IMR-90 (cell line): Measurements from ENCODE around the gene TUBB4A. TPM values are rescaled to one million over a fixed set of nuclear protein-coding genes. Genes with fewer than 3 reads are reported as not detected.

ENCODE experiments used
- ATAC-seq: fragments of 200-7000 bp; cut with Tn5 transposase; 2 replicates; pipeline ENCODE4 v1.9.1; 2020; ENCODE audit warnings: low read depth, mild to moderate bottlenecking, moderate library complexity
- BruUV-seq: library from RNA; stranded (reverse); fragments of 400-500 nt; replicated peaks from 2 replicates; lab custom pipeline; 2021; lab: Mats Ljungman, UMichigan
- CTCF ChIA-PET: fragments of 300-600 bp; formaldehyde crosslinking; extraction: SDS; loops from one replicate; lab custom pipeline; 2021; ENCODE audit warnings: antibody characterized with exemption; lab: Yijun Ruan, JAX
- POLR2A ChIA-PET: fragments of 300-600 bp; sonication (Branson Sonifier 250); formaldehyde crosslinking; loops from one replicate; lab custom pipeline; 2022; ENCODE audit warnings: antibody characterized with exemption; ENCODE audit not compliant: unreplicated experiment; lab: Charles Lee
- DNase-seq: peaks from one replicate; pipeline ENCODE4 v3.0.0; 2013
- H2AFZ ChIP-seq: replicated peaks from 2 replicates; pipeline ENCODE3; 2013; ENCODE audit warnings: low read length, mild to moderate bottlenecking; ENCODE audit not compliant: poor library complexity
- H2AK5ac ChIP-seq: 2 replicates; pipeline ENCODE4 v1.6.1; 2013; ENCODE audit warnings: low read depth, low read length, inconsistent platforms
- H2AK9ac ChIP-seq: replicated peaks from 2 replicates; pipeline ENCODE3; 2013; ENCODE audit warnings: mild to moderate bottlenecking, low read depth, low read length, moderate library complexity; ENCODE audit not compliant: poor library complexity
- H2BK120ac ChIP-seq: 2 replicates; pipeline ENCODE4 v1.6.1; 2013; ENCODE audit warnings: low read depth, low read length, inconsistent platforms
- H2BK15ac ChIP-seq: 3 replicates; pipeline ENCODE4 v1.6.1; 2013; ENCODE audit warnings: low read depth, low read length, inconsistent platforms
- H2BK20ac ChIP-seq: 2 replicates; pipeline ENCODE4 v1.6.1; 2013; ENCODE audit warnings: low read depth, mild to moderate bottlenecking, inconsistent platforms, low read length, moderate library complexity
- H2BK5ac ChIP-seq: 2 replicates; pipeline ENCODE4 v1.6.1; 2013; ENCODE audit warnings: mild to moderate bottlenecking, low read depth, low read length, inconsistent platforms; ENCODE audit not compliant: poor library complexity, severe bottlenecking
- H3K14ac ChIP-seq: replicated peaks from 2 replicates; pipeline ENCODE4 v1.6.1; 2013; ENCODE audit warnings: low read depth, low read length, inconsistent platforms
- H3K18ac ChIP-seq: 2 replicates; pipeline ENCODE4 v1.6.1; 2013; ENCODE audit warnings: low read depth, low read length, control low read depth
- H3K23ac ChIP-seq: 2 replicates; pipeline ENCODE4 v1.6.1; 2013; ENCODE audit warnings: low read depth, low read length, inconsistent platforms
- H3K27ac ChIP-seq: 2 replicates; pipeline ENCODE4 v1.5.1; 2013; ENCODE audit warnings: mild to moderate bottlenecking, control low read depth, low read length; ENCODE audit not compliant: insufficient read depth
- H3K27me3 ChIP-seq: 2 replicates; pipeline ENCODE4 v1.6.1; 2013; ENCODE audit warnings: low read length; ENCODE audit not compliant: control insufficient read depth, insufficient read depth
- H3K36me3 ChIP-seq: 2 replicates; pipeline ENCODE4 v1.6.1; 2013; ENCODE audit warnings: low read length, mixed read lengths; ENCODE audit not compliant: control insufficient read depth, insufficient read depth
- H3K4ac ChIP-seq: 2 replicates; pipeline ENCODE4 v1.6.1; 2013; ENCODE audit warnings: low read depth, low read length, inconsistent platforms
- H3K4me1 ChIP-seq: 2 replicates; pipeline ENCODE4 v1.6.1; 2013; ENCODE audit warnings: low read length, mixed read lengths; ENCODE audit not compliant: control insufficient read depth, insufficient read depth
- H3K4me2 ChIP-seq: 2 replicates; pipeline ENCODE4 v1.6.1; 2013; ENCODE audit warnings: low read depth, mild to moderate bottlenecking, control low read depth, low read length, moderate library complexity
- H3K4me3 ChIP-seq: 2 replicates; pipeline ENCODE4 v1.5.1; 2013; ENCODE audit warnings: low read depth, mild to moderate bottlenecking, control low read depth, low read length, moderate library complexity; ENCODE audit not compliant: insufficient read depth
- H3K56ac ChIP-seq: 2 replicates; pipeline ENCODE4 v1.6.1; 2013; ENCODE audit warnings: low read length, inconsistent platforms; ENCODE audit not compliant: insufficient read depth; ENCODE audit errors: extremely low read depth
- H3K79me1 ChIP-seq, 2 experiments: 2 replicates each; pipeline ENCODE4 v1.6.1; 2013; ENCODE audit warnings: low read length in 2 of 2, inconsistent platforms in 1 of 2, low read depth in 1 of 2
- H3K9ac ChIP-seq: 2 replicates; pipeline ENCODE4 v1.6.1; 2013; ENCODE audit warnings: low read depth, low read length, control low read depth
- H3K9me1 ChIP-seq: 2 replicates; pipeline ENCODE4 v1.6.1; 2013; ENCODE audit warnings: low read length, inconsistent platforms; ENCODE audit not compliant: insufficient read depth
- H3K9me3 ChIP-seq: 2 replicates; pipeline ENCODE4 v1.6.1; 2013; ENCODE audit warnings: low read length; ENCODE audit not compliant: control insufficient read depth, insufficient read depth
- H4K20me1 ChIP-seq: 2 replicates; pipeline ENCODE4 v1.6.1; 2013; ENCODE audit warnings: low read length, inconsistent platforms; ENCODE audit not compliant: insufficient read depth
- H4K5ac ChIP-seq: 2 replicates; pipeline ENCODE4 v1.6.1; 2013; ENCODE audit warnings: mild to moderate bottlenecking, low read depth, low read length, control low read depth
- H4K8ac ChIP-seq, 2 experiments: 2 replicates each; pipeline ENCODE4 v1.6.1; 2013; ENCODE audit warnings: low read depth in 2 of 2, low read length in 2 of 2, control low read depth in 1 of 2, inconsistent platforms in 1 of 2
- H4K91ac ChIP-seq: 2 replicates; pipeline ENCODE4 v1.6.1; 2013; ENCODE audit warnings: low read depth, low read length, inconsistent platforms; ENCODE audit not compliant: insufficient read depth
- BHLHE40 ChIP-seq: fragments of 150-350 bp; IDR thresholded peaks from 2 replicates; pipeline ENCODE4 v1.6.1; 2016; ENCODE audit warnings: mild to moderate bottlenecking, low read depth, low read length
- CEBPB ChIP-seq: IDR thresholded peaks from 2 replicates; pipeline ENCODE4 v1.6.1; 2012; ENCODE audit warnings: low read depth, low read length, improper control_type of control experiment
- CHD1 ChIP-seq: IDR thresholded peaks from 2 replicates; pipeline ENCODE4 v1.6.1; 2012; ENCODE audit warnings: low read depth, low read length, improper control_type of control experiment
- CTCF ChIP-seq: conservative IDR thresholded peaks from 2 replicates; pipeline ENCODE4 v1.5.1; 2012; ENCODE audit warnings: mild to moderate bottlenecking, low read depth, low read length, improper control_type of control experiment
- ELK1 ChIP-seq: fragments of 150-350 bp; IDR thresholded peaks from 2 replicates; pipeline ENCODE4 v1.6.1; 2016; ENCODE audit warnings: low read depth, mild to moderate bottlenecking, low read length, moderate library complexity, borderline replicate concordance
- FOS ChIP-seq: fragments of 150-350 bp; IDR thresholded peaks from 2 replicates; pipeline ENCODE4 v1.6.1; 2016; ENCODE audit warnings: low read depth, low read length
- MAFK ChIP-seq: IDR thresholded peaks from 2 replicates; pipeline ENCODE4 v1.6.1; 2012; ENCODE audit warnings: low read depth, low read length, improper control_type of control experiment
- MAZ ChIP-seq: IDR thresholded peaks from 2 replicates; pipeline ENCODE4 v1.6.1; 2012; ENCODE audit warnings: low read depth, mild to moderate bottlenecking, low read length, improper control_type of control experiment, moderate library complexity, borderline replicate concordance
- MXI1 ChIP-seq: IDR thresholded peaks from 2 replicates; pipeline ENCODE4 v1.6.1; 2012; ENCODE audit warnings: low read depth, mild to moderate bottlenecking, low read length, moderate library complexity, borderline replicate concordance
- NFE2L2 ChIP-seq: fragments of 150-350 bp; IDR thresholded peaks from 2 replicates; pipeline ENCODE4 v1.6.1; 2016; ENCODE audit warnings: low read depth, mild to moderate bottlenecking, low read length
- POLR2A ChIP-seq: IDR thresholded peaks from 2 replicates; pipeline ENCODE4 v1.6.1; 2012; ENCODE audit warnings: mild to moderate bottlenecking, low read depth, low read length
- RAD21 ChIP-seq: IDR thresholded peaks from 2 replicates; pipeline ENCODE4 v1.6.1; 2012; ENCODE audit warnings: low read length, improper control_type of control experiment
- RCOR1 ChIP-seq: IDR thresholded peaks from 2 replicates; pipeline ENCODE4 v1.6.1; 2012; ENCODE audit warnings: mild to moderate bottlenecking, low read length, improper control_type of control experiment; ENCODE audit not compliant: insufficient replicate concordance
- RFX5 ChIP-seq: IDR thresholded peaks from 2 replicates; pipeline ENCODE4 v1.8.0; 2012; ENCODE audit warnings: low read depth, mild to moderate bottlenecking, low read length, moderate library complexity
- SMC3 ChIP-seq: fragments of 150-350 bp; IDR thresholded peaks from 2 replicates; pipeline ENCODE4 v1.6.1; 2016; ENCODE audit warnings: low read depth, mild to moderate bottlenecking, antibody characterized with exemption, low read length, moderate library complexity
- USF2 ChIP-seq: fragments of 150-350 bp; IDR thresholded peaks from 2 replicates; pipeline ENCODE4 v1.6.1; 2017; ENCODE audit warnings: mild to moderate bottlenecking, antibody characterized with exemption, low read length, low read depth
- WGBS, 2 experiments: methylation state at CpG; one replicate each; pipeline versions ENCODE4 v1.1.5 to v1.1.7; 2013; ENCODE audit warnings: missing lambda C conversion rate in 2 of 2; ENCODE audit not compliant: insufficient read length in 1 of 2; ENCODE audit errors: extremely low coverage in 2 of 2; 5-methylcytosine and 5-hydroxymethylcytosine counted together
- dilution Hi-C: fragments of 300-500 bp; cut with HindIII; formaldehyde crosslinking; loops from one replicate; pipeline ENCODE4 v1.14.3; 2018; ENCODE audit warnings: low sequenced_read_pairs; ENCODE audit not compliant: unreplicated experiment
- in situ Hi-C: fragments of 300-500 bp; cut with MboI; formaldehyde crosslinking; loops from 3 replicates; pipeline ENCODE4 v1.14.3; 2019; ENCODE audit warnings: low sequenced_read_pairs, inconsistent platforms, mixed read lengths
- intact Hi-C: fragments of 100-400 bp; cut with micrococcal nuclease; formaldehyde crosslinking; loops from 2 replicates; pipeline ENCODE4 v1.10.0; 2022
- polyA plus RNA-seq, 3 experiments: library from polyadenylated mRNA; depleted of rRNA; stranded (reverse); fragments of >200 nt; gene quantifications; 2 replicates each; pipeline ENCODE4 v1.2.3, GENCODE V29; 2012; ENCODE audit warnings: low replicate concordance in 1 of 3
- total RNA-seq: library from RNA; depleted of rRNA; stranded (reverse); fragments of >200 nt; gene quantifications from 2 replicates; pipeline ENCODE4 v1.2.3, GENCODE V29; 2012

TUBB4A gene
- total and polyA plus RNA-seq, 2 of the 4 experiments (the other 2 are of a cell fraction), result not detected

GRCh38 chr19:6514089-6514488 is 12.0 kb upstream of the TUBB4A start:
- no peaks in the 10 kb centered on the region for H3K4me1 ChIP-seq
- H3K4ac ChIP-seq, result no peak overlapping the region
- DNase-seq (no peak), ATAC-seq (no peak)
- CTCF ChIA-PET, result no interaction called here
- no peak overlapping the region for H4K8ac ChIP-seq
- TF ChIP-seq RAD21 (no peak), CHD1 (no peak), CTCF (no peak), CEBPB (no peak), SMC3 (no peak), NFE2L2 (no peak), MAZ (no peak), RFX5 (no peak), FOS (no peak), BHLHE40 (no peak), RCOR1 (no peak), MAFK (no peak), MXI1 (no peak), POLR2A (no peak), USF2 (no peak), ELK1 (no peak)
- H3K9me1 ChIP-seq, result 0 out of 2 replicates have a peak, but pooled peaks cover 2% of the 10 kb centered on the region
- POLR2A ChIA-PET, result no interaction called here
- H4K91ac ChIP-seq, result no peak overlapping the region
- in situ Hi-C loops (loop anchor here (10.0 kb wide), 1 partner anchor 221 kb away; the partner anchor contains the start of genes GPR108 and TRIP10), dilution Hi-C loops (no loop called here), intact Hi-C loops (no loop called here)
- H3K4me3 ChIP-seq, result no peak overlapping the region
- H3K27ac ChIP-seq, result no peak overlapping the region
- no CpG with 5 or more reads among the region's 9 CpGs for WGBS, 2 experiments
- H4K20me1 ChIP-seq, result no peaks in the 10 kb centered on the region
- H3K4me2 ChIP-seq, result no peak overlapping the region
- H3K9me3 ChIP-seq, result no peaks in the 10 kb centered on the region
- no peaks in the 10 kb centered on the region for H3K79me1 ChIP-seq
- no peak overlapping the region for H2BK20ac ChIP-seq
- no peak overlapping the region for H2AK9ac ChIP-seq
- no peaks in the 10 kb centered on the region for H3K27me3 ChIP-seq
- H3K14ac ChIP-seq, result no peak overlapping the region
- H2BK5ac ChIP-seq, result no peak overlapping the region
- no peak overlapping the region for H4K5ac ChIP-seq
- no peak overlapping the region for H3K9ac ChIP-seq
- no TSS peak for BruUV-seq
- no peak overlapping the region for H2AK5ac ChIP-seq
- no peak overlapping the region for H3K23ac ChIP-seq
- H2AFZ ChIP-seq, result no peak overlapping the region
- no peak overlapping the region for H2BK120ac ChIP-seq
- H2BK15ac ChIP-seq, result no peak overlapping the region
- H3K18ac ChIP-seq, result no peak overlapping the region
- H3K36me3 ChIP-seq, result no peaks in the 10 kb centered on the region
- H3K56ac ChIP-seq, result no peak overlapping the region
